Measurements from ENCODE around the gene MAML3.

Gene MAML3

GRCh38 chr4:140130677-140131076, 23.3 kb downstream of the MAML3 start:
- Histone ChIP-seq H3F3A (ENCODE audit: insufficient read depth, low read length) (no peaks in the 10 kb centered on the region), H3K79me2 (ENCODE audit: insufficient read depth, low read length) (no peaks in the 10 kb centered on the region), H3K9ac (ENCODE audit: low read length) (no peak overlapping the region), H3K4me3 (ENCODE audit: low read depth, low read length, poor library complexity, severe bottlenecking) (no peak overlapping the region), H3K9me3 (ENCODE audit: low read length) (no peaks in the 10 kb centered on the region), H3K27ac (ENCODE audit: low read depth, low read length, poor library complexity, severe bottlenecking) (no peak overlapping the region), H3K9me2 (ENCODE audit: low read depth, low read length) (no peaks in the 10 kb centered on the region), H3K36me3 (ENCODE audit: insufficient read depth, low read length) (no peaks in the 10 kb centered on the region), H2AFZ (ENCODE audit: low read length) (no peak overlapping the region), H3K27me3 (ENCODE audit: insufficient read depth, low read length) (no peaks in the 10 kb centered on the region; the same call in none of the 2 replicates), H3K4me2 (ENCODE audit: low read length) (no peak overlapping the region), H3K4me1 (ENCODE audit: insufficient read depth, low read length, severe bottlenecking) (no peaks in the 10 kb centered on the region), H4K20me1 (ENCODE audit: insufficient read depth, low read length) (no peaks in the 10 kb centered on the region)
- TF ChIP-seq CTCF (IDR thresholded peaks at IDR 0.05; ENCODE audit: low read length) = no peak
- no peak for TF ChIP-seq EZH2 (IDR thresholded peaks at IDR 0.05; ENCODE audit: borderline replicate concordance, low read length)

- H3K36me3 ChIP-seq (ENCODE audit: insufficient read depth, low read length) = no peaks in the 10 kb centered on the region
- no peaks in the 10 kb centered on the region for H3F3A ChIP-seq (ENCODE audit: insufficient read depth, low read length)
- H3K9me2 ChIP-seq (ENCODE audit: low read depth, low read length) = no peaks in the 10 kb centered on the region
- no peaks in the 10 kb centered on the region for H4K20me1 ChIP-seq (ENCODE audit: insufficient read depth, low read length)
- no peaks in the 10 kb centered on the region for H3K9me3 ChIP-seq (ENCODE audit: low read length)
- H3K4me1 ChIP-seq (ENCODE audit: insufficient read depth, low read length, severe bottlenecking) = no peaks in the 10 kb centered on the region
- H3K27ac ChIP-seq (ENCODE audit: low read depth, low read length, poor library complexity, severe bottlenecking) = no peak overlapping the region
- no peaks in the 10 kb centered on the region; the same call in 1 of the 2 replicates for H3K27me3 ChIP-seq (ENCODE audit: insufficient read depth, low read length)
- no peak overlapping the region for H3K4me3 ChIP-seq (ENCODE audit: low read depth, low read length, poor library complexity, severe bottlenecking)
- H2AFZ ChIP-seq (ENCODE audit: low read length) = no peak overlapping the region
- H3K9ac ChIP-seq (ENCODE audit: low read length) = no peak overlapping the region
- H3K79me2 ChIP-seq (ENCODE audit: insufficient read depth, low read length) = no peaks in the 10 kb centered on the region
- H3K4me2 ChIP-seq (ENCODE audit: low read length) = no peak overlapping the region
- no peak for TF ChIP-seq EZH2 (IDR thresholded peaks at IDR 0.05; ENCODE audit: borderline replicate concordance, low read length)
Measured at GRCh38 chr4:140127422-140127821, 26.6 kb downstream of the MAML3 start.

- H3K36me3 ChIP-seq (ENCODE audit: insufficient read depth, low read length) = no peaks in the 10 kb centered on the region
- H3K27me3 ChIP-seq (ENCODE audit: insufficient read depth, low read length) = no peaks in the 10 kb centered on the region; the same call in 1 of the 2 replicates
- no peak overlapping the region for H3K4me2 ChIP-seq (ENCODE audit: low read length)
- H3F3A ChIP-seq (ENCODE audit: insufficient read depth, low read length) = no peaks in the 10 kb centered on the region
- H4K20me1 ChIP-seq (ENCODE audit: insufficient read depth, low read length) = no peaks in the 10 kb centered on the region
- H3K9me2 ChIP-seq (ENCODE audit: low read depth, low read length) = no peaks in the 10 kb centered on the region
- no peak for TF ChIP-seq EZH2 (IDR thresholded peaks at IDR 0.05; ENCODE audit: borderline replicate concordance, low read length)
- TF ChIP-seq CTCF (IDR thresholded peaks at IDR 0.05; ENCODE audit: low read length) = no peak
- no peaks in the 10 kb centered on the region for H3K9me3 ChIP-seq (ENCODE audit: low read length)
- no peak overlapping the region for H3K9ac ChIP-seq (ENCODE audit: low read length)
- no peak overlapping the region for H3K27ac ChIP-seq (ENCODE audit: low read depth, low read length, poor library complexity, severe bottlenecking)
- H3K4me3 ChIP-seq (ENCODE audit: low read depth, low read length, poor library complexity, severe bottlenecking) = no peak overlapping the region
- no peaks in the 10 kb centered on the region for H3K79me2 ChIP-seq (ENCODE audit: insufficient read depth, low read length)
- H3K4me1 ChIP-seq (ENCODE audit: insufficient read depth, low read length, severe bottlenecking) = no peaks in the 10 kb centered on the region
- no peak overlapping the region for H2AFZ ChIP-seq (ENCODE audit: low read length)
Measured at GRCh38 chr4:140126261-140126660, 27.7 kb downstream of the MAML3 start.

- Histone ChIP-seq H3F3A (ENCODE audit: insufficient read depth, low read length) (no peaks in the 10 kb centered on the region; the same call in 1 of the 2 replicates), H3K9me3 (ENCODE audit: low read length) (no peaks in the 10 kb centered on the region), H3K4me3 (ENCODE audit: low read depth, low read length, poor library complexity, severe bottlenecking) (no peak overlapping the region), H3K4me1 (ENCODE audit: insufficient read depth, low read length, severe bottlenecking) (no peaks in the 10 kb centered on the region), H3K27me3 (ENCODE audit: insufficient read depth, low read length) (no peaks in the 10 kb centered on the region; the same call in 1 of the 2 replicates), H3K4me2 (ENCODE audit: low read length) (no peak overlapping the region), H4K20me1 (ENCODE audit: insufficient read depth, low read length) (no peaks in the 10 kb centered on the region), H3K9ac (ENCODE audit: low read length) (no peak overlapping the region), H3K79me2 (ENCODE audit: insufficient read depth, low read length) (no peaks in the 10 kb centered on the region), H3K27ac (ENCODE audit: low read depth, low read length, poor library complexity, severe bottlenecking) (no peak overlapping the region), H3K36me3 (ENCODE audit: insufficient read depth, low read length) (no peaks in the 10 kb centered on the region), H3K9me2 (ENCODE audit: low read depth, low read length) (no peaks in the 10 kb centered on the region), H2AFZ (ENCODE audit: low read length) (no peak overlapping the region)
- TF ChIP-seq CTCF (IDR thresholded peaks at IDR 0.05; ENCODE audit: low read length) (no peak), EZH2 (IDR thresholded peaks at IDR 0.05; ENCODE audit: borderline replicate concordance, low read length) (no peak)
Measured at GRCh38 chr4:140125374-140125773, 28.6 kb downstream of the MAML3 start.
